GM23248 (cell line): ENCODE measurements around the gene EPHA3.

Source experiments
- EZH2 ChIP-seq: fragments of 200-600 bp; sonication (generic); IDR thresholded peaks from 2 replicates; pipeline ENCODE4 v1.6.1; 2018; ENCODE audit warnings: antibody characterized with exemption, mild to moderate bottlenecking; ENCODE audit not compliant: insufficient read depth, poor library complexity, severe bottlenecking
- EZH2phosphoT487 ChIP-seq: fragments of 200-600 bp; sonication (generic); IDR thresholded peaks from 2 replicates; pipeline ENCODE4 v1.6.1; 2018; ENCODE audit warnings: antibody characterized with exemption, moderate library complexity, mild to moderate bottlenecking, low read depth; ENCODE audit not compliant: insufficient read depth

- TF ChIP-seq EZH2: no peak
- TF ChIP-seq EZH2phosphoT487: no peak
Measured at GRCh38 chr3:89227218-89227617, 119.8 kb downstream of the EPHA3 start.
